Tibial nerve (tissue), 4 donors: ENCODE results near the gene DCBLD2.

ENCODE experiments used
- CTCF ChIP-seq, 5 experiments: fragments of 200-600 bp in 3 of 5; fragments of 450-650 bp in 2 of 5; sonication (generic) in 3 of 5; IDR thresholded peaks; one replicate each; pipeline ENCODE4 v1.5.1; 2016 to 2019; ENCODE audit warnings: antibody characterized with exemption in 5 of 5, mild to moderate bottlenecking in 3 of 5, moderate library complexity in 2 of 5
- EP300 ChIP-seq, 2 donors: sonication (generic); formaldehyde crosslinking; IDR thresholded peaks; one replicate each; pipeline ENCODE4 v1.6.1; 2017; ENCODE audit warnings: antibody characterized with exemption in 2 of 2, mild to moderate bottlenecking in 1 of 2
- POLR2A ChIP-seq, 2 donors: fragments of 450-650 bp; IDR thresholded peaks; one replicate each; pipeline ENCODE4 v1.6.1; 2017; ENCODE audit warnings: antibody characterized with exemption in 2 of 2, mild to moderate bottlenecking in 2 of 2, moderate library complexity in 2 of 2

- TF ChIP-seq CTCF (IDR thresholded peaks at IDR 0.05) (no peak), EP300 (IDR thresholded peaks at IDR 0.05) (no peak), POLR2A (IDR thresholded peaks at IDR 0.05) (no peak)
These were observed 132.5 kb downstream of the DCBLD2 start for GRCh38 chr3:98768961-98769360.
